Activated T-cell treated with anti-CD3 and anti-CD28 coated beads for 1 hour (primary cell): ENCODE data around the gene CACNG7.

ENCODE experiments used
- DNase-seq: peaks from one replicate; pipeline ENCODE4 v3.0.0-alpha.2; 2020; ENCODE audit warnings: low read depth

Gene CACNG7

DNA sequence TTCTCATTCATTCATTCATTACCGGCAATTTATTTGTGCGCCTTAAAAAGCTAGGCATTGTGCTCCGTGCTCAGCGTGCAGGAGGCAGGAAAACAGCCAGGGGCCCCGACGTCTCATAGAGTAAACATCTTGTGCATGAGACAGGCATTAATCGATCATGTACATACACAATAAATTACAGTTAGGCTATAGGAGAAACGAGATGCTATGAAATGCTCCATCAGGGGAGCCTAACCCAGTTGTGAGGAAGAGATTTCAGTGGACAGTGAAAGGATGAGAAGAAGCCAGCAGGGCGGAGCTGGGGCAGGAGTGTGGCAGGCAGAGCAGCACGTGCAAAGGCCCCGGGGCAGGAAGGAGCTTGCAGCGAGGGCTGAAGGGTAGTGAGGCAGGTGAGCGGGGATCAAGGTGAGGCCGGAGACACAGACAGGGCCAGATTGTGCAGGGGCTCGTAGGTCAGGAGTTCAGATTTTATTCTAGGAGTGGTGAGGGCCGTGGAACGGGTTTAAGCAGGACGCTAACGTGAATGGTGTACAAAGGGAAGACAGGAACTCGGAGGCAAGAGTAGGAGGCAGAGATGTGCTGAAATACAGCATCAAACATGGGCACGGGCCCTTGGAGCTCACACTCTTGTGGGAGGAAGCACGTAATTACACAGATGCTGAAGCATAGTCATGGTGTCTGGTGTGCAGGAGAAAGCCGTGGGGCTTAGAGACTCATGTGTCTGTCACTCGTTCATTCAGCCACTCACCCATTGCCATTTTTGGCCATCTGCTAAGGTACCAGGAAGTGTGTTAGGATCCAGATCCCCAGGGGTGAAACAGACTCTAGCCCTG, 74.6 kb downstream of the CACNG7 start:
- DNase-seq, result no peak

- DNase-seq, result no peak
Measured at GRCh38 chr19:53985863-53986262, 76.8 kb downstream of the CACNG7 start.

- DNase-seq, result no peak
Measured at GRCh38 chr19:53988981-53989380, 79.9 kb downstream of the CACNG7 start.

DNA sequence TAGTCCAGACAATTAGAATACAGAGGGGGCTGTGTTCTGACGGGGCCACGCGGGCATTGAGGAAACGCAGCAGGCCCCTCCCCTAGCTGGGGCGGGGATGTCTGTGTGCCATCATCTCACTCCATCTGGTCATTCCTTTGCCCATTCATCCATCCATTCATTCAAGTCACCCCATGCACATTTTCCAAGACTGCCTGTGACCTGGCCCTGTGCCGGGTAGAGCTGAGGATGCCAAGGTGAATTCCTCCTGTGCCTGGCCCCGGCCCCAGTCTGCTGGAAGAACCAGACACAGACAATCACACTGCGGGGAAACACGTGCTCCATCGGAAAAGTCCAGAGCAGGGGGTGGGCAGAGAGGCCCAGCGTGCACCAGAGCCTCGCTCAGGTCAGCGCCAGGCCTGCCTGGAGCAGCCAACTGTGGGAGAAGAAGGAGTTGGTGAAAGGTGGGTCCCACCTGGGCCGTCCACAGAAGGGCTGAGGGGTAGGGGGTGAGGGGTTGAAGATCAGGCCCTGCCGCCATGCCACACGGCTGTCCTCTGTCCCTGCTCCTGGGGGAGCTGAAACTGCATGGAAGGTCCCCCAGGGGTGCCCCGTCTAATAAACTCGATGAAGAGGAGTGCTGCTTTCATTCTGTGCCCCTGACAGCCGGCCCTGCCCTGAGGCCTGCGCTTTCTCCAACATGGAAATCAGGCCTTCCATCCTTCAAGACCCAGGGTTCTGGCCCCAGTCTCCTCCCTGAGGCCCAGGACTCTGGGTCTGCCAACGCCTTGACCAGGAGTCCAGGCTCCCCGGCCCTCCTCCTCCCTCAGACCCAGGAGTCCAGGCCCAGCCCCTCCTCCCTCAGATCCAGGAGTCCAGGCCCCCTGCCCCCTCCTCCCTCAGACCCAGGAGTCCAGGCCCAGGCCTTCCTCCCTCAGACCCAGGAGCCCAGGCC, 80.8 kb downstream of the CACNG7 start:
- no peak for DNase-seq

GRCh38 chr19:53991224-53992113, 82.4 kb downstream of the CACNG7 start, which contains the start of gene CACNG6:
Gene CACNG6, plus strand, starts transcription at chr19:53991637. Its CDS starts 1,241 bp downstream, at chr19:53992878.
- no peak for DNase-seq

DNA sequence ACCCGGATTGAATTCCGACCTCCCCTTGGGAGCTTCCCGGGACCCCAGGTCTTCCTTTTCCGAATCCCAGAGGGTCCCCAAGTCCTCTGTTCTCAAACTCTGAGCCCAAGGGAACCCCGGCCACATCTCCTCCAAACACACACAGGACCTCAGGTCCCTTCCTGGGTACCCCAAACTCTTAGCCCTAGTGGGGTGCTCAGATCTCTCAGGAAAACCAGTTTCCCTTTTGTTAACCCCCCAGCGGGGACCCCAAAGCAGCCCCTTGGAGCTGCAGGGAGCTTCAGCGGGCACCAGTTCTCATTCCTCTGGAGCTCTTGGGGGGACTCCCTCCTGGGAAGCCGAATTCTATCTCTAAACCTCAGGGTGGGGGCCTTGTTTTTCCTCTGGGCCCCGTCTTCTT, 83.1 kb downstream of the CACNG7 start:
- DNase-seq, result no peak

DNA sequence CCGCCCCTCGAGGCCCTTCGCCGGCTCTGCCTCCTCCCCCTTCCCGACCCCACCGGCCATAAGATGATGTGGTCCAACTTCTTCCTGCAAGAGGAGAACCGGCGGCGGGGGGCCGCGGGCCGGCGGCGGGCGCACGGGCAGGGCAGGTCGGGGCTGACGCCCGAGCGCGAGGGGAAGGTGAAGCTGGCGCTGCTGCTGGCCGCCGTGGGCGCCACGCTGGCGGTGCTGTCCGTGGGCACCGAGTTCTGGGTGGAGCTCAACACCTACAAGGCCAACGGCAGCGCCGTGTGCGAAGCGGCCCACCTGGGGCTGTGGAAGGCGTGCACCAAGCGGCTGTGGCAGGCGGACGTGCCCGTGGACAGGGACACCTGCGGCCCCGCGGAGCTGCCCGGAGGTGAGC, 83.7 kb downstream of the CACNG7 start:
- no peak for DNase-seq

- DNase-seq, result no peak
Measured at GRCh38 chr19:53993448-53993847, 84.4 kb downstream of the CACNG7 start.
